H1 (cell line): ENCODE data around the gene PPA2. TPM values are rescaled to one million over a fixed set of nuclear protein-coding genes. Genes with fewer than 3 reads are reported as not detected.

Source experiments
- CTCF ChIA-PET: fragments of 300-600 bp; sonication (Branson Sonifier 250); formaldehyde crosslinking; loops from one replicate; lab custom pipeline; 2021; ENCODE audit not compliant: partially characterized antibody; lab: Charles Lee
- POLR2A ChIA-PET: fragments of 300-600 bp; sonication (Branson Sonifier 250); formaldehyde crosslinking; loops from one replicate; lab custom pipeline; 2021; ENCODE audit warnings: inconsistent platforms; ENCODE audit not compliant: partially characterized antibody; lab: Charles Lee
- DNase-seq, 2 experiments: peaks; one replicate each; pipeline versions ENCODE4 v3.0.0 to v3.0.0-alpha.2; 2010 to 2022; ENCODE audit warnings: low spot score in 2 of 2, low read depth in 1 of 2, mixed read lengths in 1 of 2
- FAIRE-seq: peaks from 2 replicates; lab custom pipeline; 2011; peaks lifted over from hg19 to GRCh38; lab: Jason Lieb, UNC
- H2AFZ ChIP-seq: 2 replicates; pipeline ENCODE4 v1.8.1; 2012; ENCODE audit warnings: low read length, inconsistent platforms
- H2AK5ac ChIP-seq: 2 replicates; pipeline ENCODE4 v1.6.1; 2013; ENCODE audit warnings: low read depth, low read length
- H2BK120ac ChIP-seq: replicated peaks from 2 replicates; pipeline ENCODE3; 2013; ENCODE audit warnings: low read depth, low read length, inconsistent platforms
- H2BK12ac ChIP-seq: 2 replicates; pipeline ENCODE4 v1.6.1; 2013; ENCODE audit warnings: low read depth, low read length
- H2BK15ac ChIP-seq: 2 replicates; pipeline ENCODE4 v1.6.1; 2013; ENCODE audit warnings: low read length
- H2BK20ac ChIP-seq: 2 replicates; pipeline ENCODE4 v1.6.1; 2013; ENCODE audit warnings: low read length
- H2BK5ac ChIP-seq: 2 replicates; pipeline ENCODE4 v1.6.1; 2013; ENCODE audit warnings: low read depth, low read length
- H3K14ac ChIP-seq: 2 replicates; pipeline ENCODE4 v1.6.1; 2013; ENCODE audit warnings: inconsistent platforms; ENCODE audit not compliant: insufficient read length
- H3K18ac ChIP-seq: 2 replicates; pipeline ENCODE4 v1.6.1; 2013; ENCODE audit warnings: low read length; ENCODE audit errors: extremely low read depth
- H3K23ac ChIP-seq: 2 replicates; pipeline ENCODE4 v1.6.1; 2013; ENCODE audit warnings: inconsistent platforms; ENCODE audit not compliant: insufficient read length
- H3K23me2 ChIP-seq: 2 replicates; pipeline ENCODE4 v1.6.1; 2013; ENCODE audit warnings: low read depth, low read length
- H3K27ac ChIP-seq: 2 replicates; pipeline ENCODE4 v1.6.1; 2011; ENCODE audit warnings: low read depth, low read length, inconsistent platforms
- H3K27me3 ChIP-seq, 4 experiments: replicated peaks in 1 of 4; 1 replicate in 1 of 4; 2 replicates in 3 of 4; pipeline versions ENCODE4 v1.6.1 to v1.8.1; 2011 to 2013; ENCODE audit warnings: low read length in 3 of 4, mild to moderate bottlenecking in 3 of 4, inconsistent platforms in 2 of 4, mixed read lengths in 2 of 4, moderate library complexity in 1 of 4; ENCODE audit not compliant: control insufficient read depth in 3 of 4, insufficient read depth in 3 of 4; ENCODE audit errors: extremely low read depth in 1 of 4
- H3K36me3 ChIP-seq, 4 experiments: 2 replicates each; pipeline versions ENCODE4 v1.6.1 to v1.8.1; 2011 to 2013; ENCODE audit warnings: mild to moderate bottlenecking in 4 of 4, low read length in 3 of 4, moderate library complexity in 2 of 4, control low read depth in 1 of 4, inconsistent platforms in 1 of 4; ENCODE audit not compliant: insufficient read depth in 4 of 4, control insufficient read depth in 2 of 4
- H3K4ac ChIP-seq: replicated peaks from 2 replicates; pipeline ENCODE3; 2013; ENCODE audit warnings: low read length, low read depth, mixed read lengths, inconsistent platforms; ENCODE audit not compliant: insufficient read length
- H3K4me1 ChIP-seq, 4 experiments: replicated peaks in 1 of 4; 1 replicate in 1 of 4; 2 replicates in 3 of 4; pipeline versions ENCODE4 v1.6.1 to v1.8.1; 2011 to 2013; ENCODE audit warnings: low read length in 3 of 4, inconsistent platforms in 2 of 4, mixed read lengths in 1 of 4; ENCODE audit not compliant: insufficient read depth in 4 of 4, control insufficient read depth in 3 of 4
- H3K4me2 ChIP-seq, 2 experiments: 2 replicates each; pipeline versions ENCODE4 v1.6.1 to v1.8.1; 2011 to 2013; ENCODE audit warnings: low read depth in 2 of 2, low read length in 2 of 2, control low read depth in 1 of 2, inconsistent platforms in 1 of 2, mild to moderate bottlenecking in 1 of 2; ENCODE audit not compliant: insufficient read depth in 1 of 2
- H3K4me3 ChIP-seq, 4 experiments: fragments of 200-600, 300-600 bp in 1 of 4; sonication (generic), shearing (Covaris generic), sonication (Bioruptor Twin) in 1 of 4; 2 replicates each; pipeline versions ENCODE4 v1.5.1 to v1.8.1; 2011 to 2016; ENCODE audit warnings: low read length in 4 of 4, low read depth in 3 of 4, control low read depth in 2 of 4, inconsistent platforms in 2 of 4, mild to moderate bottlenecking in 2 of 4, mixed read lengths in 1 of 4, moderate library complexity in 1 of 4; ENCODE audit not compliant: insufficient read depth in 2 of 4; ENCODE audit errors: extremely low read depth in 1 of 4
- H3K56ac ChIP-seq: replicated peaks from 2 replicates; pipeline ENCODE3; 2013; ENCODE audit warnings: low read depth, mild to moderate bottlenecking, mixed read lengths, low read length, inconsistent platforms; ENCODE audit not compliant: insufficient read length
- H3K79me1 ChIP-seq: 2 replicates; pipeline ENCODE4 v1.6.1; 2013; ENCODE audit warnings: low read depth, low read length, control low read depth
- H3K79me2 ChIP-seq, 2 experiments: 2 replicates each; pipeline versions ENCODE4 v1.6.1 to v1.8.1; 2012 to 2013; ENCODE audit warnings: low read length in 2 of 2, mild to moderate bottlenecking in 2 of 2, inconsistent platforms in 1 of 2; ENCODE audit not compliant: insufficient read depth in 2 of 2, control insufficient read depth in 1 of 2
- H3K9ac ChIP-seq, 4 experiments: replicated peaks in 1 of 4; 1 replicate in 1 of 4; 2 replicates in 3 of 4; pipeline versions ENCODE4 v1.6.1 to v1.8.1; 2011 to 2013; ENCODE audit warnings: low read depth in 3 of 4, low read length in 3 of 4, control low read depth in 2 of 4, mild to moderate bottlenecking in 2 of 4, moderate library complexity in 2 of 4, inconsistent platforms in 1 of 4; ENCODE audit errors: extremely low read depth in 1 of 4
- H3K9me3 ChIP-seq, 2 experiments: 2 replicates each; pipeline versions ENCODE4 v1.6.1 to v1.8.1; 2012 to 2013; ENCODE audit warnings: mild to moderate bottlenecking in 2 of 2, moderate library complexity in 2 of 2, control low read depth in 1 of 2, inconsistent platforms in 1 of 2, low read depth in 1 of 2, low read length in 1 of 2, mixed read lengths in 1 of 2; ENCODE audit not compliant: insufficient read depth in 2 of 2
- H4K20me1 ChIP-seq, 2 experiments: replicated peaks in 1 of 2; 2 replicates each; pipeline versions ENCODE3 to v1.8.1; 2011 to 2013; ENCODE audit warnings: inconsistent platforms in 2 of 2, low read length in 2 of 2, mild to moderate bottlenecking in 1 of 2; ENCODE audit not compliant: insufficient read depth in 2 of 2, control insufficient read depth in 1 of 2
- H4K5ac ChIP-seq: 2 replicates; pipeline ENCODE4 v1.6.1; 2013; ENCODE audit warnings: low read length, low read depth, mixed read lengths, inconsistent platforms; ENCODE audit not compliant: insufficient read length
- H4K8ac ChIP-seq: 2 replicates; pipeline ENCODE4 v1.8.0; 2013; ENCODE audit warnings: mild to moderate bottlenecking, moderate library complexity, low read length, inconsistent platforms; ENCODE audit not compliant: insufficient read depth; ENCODE audit errors: extremely low read depth
- H4K91ac ChIP-seq: replicated peaks from 2 replicates; pipeline ENCODE3; 2013; ENCODE audit warnings: low read length, mixed read lengths, inconsistent platforms; ENCODE audit not compliant: insufficient read length
- BACH1 ChIP-seq: IDR thresholded peaks from 2 replicates; pipeline ENCODE4 v1.6.1; 2012; ENCODE audit warnings: low read length, improper control_type of control experiment
- EZH2 ChIP-seq: fragments of 200-600 bp; sonication (generic); IDR thresholded peaks from 2 replicates; pipeline ENCODE4 v1.7.1; 2012; ENCODE audit warnings: low read depth, mild to moderate bottlenecking, moderate library complexity, low read length, inconsistent platforms; ENCODE audit not compliant: severe bottlenecking
- KDM5A ChIP-seq: fragments of 200-600 bp; IDR thresholded peaks from 2 replicates; pipeline ENCODE4 v1.7.1; 2012; ENCODE audit warnings: mild to moderate bottlenecking, low read length, inconsistent platforms, mixed read lengths
- RAD21 ChIP-seq, 2 experiments: IDR thresholded peaks in 1 of 2; conservative IDR thresholded peaks in 1 of 2; 2 replicates each; pipeline ENCODE4 v1.6.1; 2011; ENCODE audit warnings: low read depth in 2 of 2, low read length in 2 of 2, improper control_type of control experiment in 1 of 2, inconsistent platforms in 1 of 2, mild to moderate bottlenecking in 1 of 2, moderate library complexity in 1 of 2
- TCF12 ChIP-seq: IDR thresholded peaks from 2 replicates; pipeline ENCODE4 v1.6.1; 2011; ENCODE audit warnings: low read depth, mild to moderate bottlenecking, low read length
- WGBS, 2 experiments: shearing (Covaris generic) in 1 of 2; methylation state at CpG; one replicate each; pipeline versions ENCODE4 v1.1.6 to v1.1.7; 2013 to 2015; ENCODE audit warnings: low lambda C conversion rate in 2 of 2, mixed read lengths in 2 of 2, inconsistent platforms in 1 of 2, low coverage in 1 of 2, missing lambda C conversion rate in 1 of 2; ENCODE audit not compliant: insufficient replicate concordance in 2 of 2, insufficient coverage in 1 of 2, insufficient read length in 1 of 2; ENCODE audit errors: extremely low coverage in 1 of 2, missing lambda C conversion rate in 1 of 2; 5-methylcytosine and 5-hydroxymethylcytosine counted together
- polyA plus RNA-seq, 7 experiments: library from polyadenylated mRNA; depleted of rRNA in 3 of 7; stranded (reverse) in 5 of 7; unstranded in 2 of 7; fragments of >200 nt in 5 of 7; fragments of 200-250 nt in 2 of 7; gene quantifications; 1 replicate in 5 of 7; 2 replicates in 1 of 7; 4 replicates in 1 of 7; pipeline versions ENCODE4 v1.2.1 to v1.2.3, GENCODE V29; 2011 to 2013; ENCODE audit warnings: missing spikeins in 2 of 7, mixed read lengths in 2 of 7
- total RNA-seq: library from RNA; stranded (reverse); fragmentation: NEBNext Ultra II Directional; extraction: Animal tissue kit (Norgen Biotek cat#: 25700); gene quantifications from 2 replicates; pipeline ENCODE4 v1.2.1, GENCODE V29; 2021

Gene PPA2
- total and polyA plus RNA-seq, 2 of the 8 experiments (the other 6 are each of a cell fraction or from before 2014, with no cell fraction given) = 24.9 to 62.7 TPM

DNA sequence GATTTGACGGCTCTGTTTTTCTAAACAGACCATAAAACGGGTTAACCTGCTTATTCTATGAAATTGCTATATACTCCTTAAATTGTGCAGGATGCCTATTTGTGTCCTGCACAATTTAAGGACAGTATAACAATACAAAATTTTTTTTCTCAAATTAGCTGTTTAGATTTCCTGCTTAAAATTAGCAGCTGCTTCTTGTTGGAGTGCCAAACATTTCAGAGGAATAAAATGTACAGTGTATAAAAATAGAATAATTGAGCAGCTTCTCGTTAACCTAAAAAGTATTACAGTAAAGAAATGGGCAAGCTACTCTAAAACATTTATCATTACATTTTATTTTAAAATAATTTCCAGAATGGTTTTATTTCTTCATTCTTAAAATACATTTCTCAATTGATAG lies 100.5 kb downstream of the PPA2 start:
- no peak overlapping the region for H3K56ac ChIP-seq
- peaks cover 0 to 3% (median 0%) of the 10 kb centered on the region in 4 experiments; a peak in 1 of 8 replicates for H3K36me3 ChIP-seq
- no peak overlapping the region for H2BK20ac ChIP-seq
- H3K9ac ChIP-seq = no peak overlapping the region
- H2AFZ ChIP-seq = no peak overlapping the region
- H3K79me2 ChIP-seq = no peaks in the 10 kb centered on the region
- H4K91ac ChIP-seq = no peak overlapping the region
- no peak overlapping the region for H3K4me2 ChIP-seq
- no peaks in the 10 kb centered on the region for H4K20me1 ChIP-seq
- POLR2A ChIA-PET = no interaction called here
- no peaks in the 10 kb centered on the region for H3K9me3 ChIP-seq
- WGBS, 2 experiments = 91% methylated on average over 3 of the region's 3 CpGs; no CpG with 5 or more reads in 1 of the 2 experiments
- TF ChIP-seq BACH1 = no peak
- TF ChIP-seq RAD21 (IDR thresholded peaks at IDR 0.05 in 1 of 2, conservative IDR thresholded peaks at IDR 0.05 in 1 of 2; ENCODE audit: low read depth in 2 of 2, low read length in 2 of 2) = no peak
- no peak for TF ChIP-seq TCF12
- no peak for TF ChIP-seq KDM5A
- no peak for TF ChIP-seq EZH2
- no peak overlapping the region for H4K5ac ChIP-seq
- no peaks in the 10 kb centered on the region for H3K4me1 ChIP-seq
- no peak overlapping the region for H3K4me3 ChIP-seq
- no peaks in the 10 kb centered on the region for H3K27me3 ChIP-seq
- no peak for DNase-seq
- no peak overlapping the region for H2BK12ac ChIP-seq
- no peak overlapping the region for H2BK15ac ChIP-seq
- no peak overlapping the region for H3K27ac ChIP-seq
- H2AK5ac ChIP-seq = no peak overlapping the region
- H4K8ac ChIP-seq = no peak overlapping the region
- no peak overlapping the region for H2BK5ac ChIP-seq
- H3K23me2 ChIP-seq = no peaks in the 10 kb centered on the region
- H3K79me1 ChIP-seq = no peaks in the 10 kb centered on the region
- no peak for FAIRE-seq
- H3K4ac ChIP-seq = no peak overlapping the region
- no peak overlapping the region for H3K18ac ChIP-seq
- no peak overlapping the region for H3K23ac ChIP-seq
- H2BK120ac ChIP-seq = no peak overlapping the region
- CTCF ChIA-PET = no interaction called here
- H3K14ac ChIP-seq = no peak overlapping the region
